HG02678 (cell line): ENCODE measurements around the gene THSD4.

ENCODE experiments used
- ATAC-seq: cut with Tn5 transposase; IDR thresholded peaks from one replicate; pipeline ENCODE4 v1.9.1; 2021; ENCODE audit warnings: mild to moderate bottlenecking, moderate library complexity; ENCODE audit not compliant: unreplicated experiment

Gene THSD4

GRCh38 chr15:71288348-71288955 is 173.2 kb downstream of the THSD4 start:
- ATAC-seq: no peak

GRCh38 chr15:71290002-71290401 is 174.7 kb downstream of the THSD4 start:
- no peak for ATAC-seq

GRCh38 chr15:71290881-71291635 is 175.8 kb downstream of the THSD4 start:
- no peak for ATAC-seq

GRCh38 chr15:71291723-71292122 is 176.5 kb downstream of the THSD4 start:
- ATAC-seq: no peak

- ATAC-seq: no peak
Observed at GRCh38 chr15:71293723-71294122, 178.5 kb downstream of the THSD4 start.

- ATAC-seq: no peak
Observed at GRCh38 chr15:71294251-71294910, 179.1 kb downstream of the THSD4 start.

- no peak for ATAC-seq
Observed at GRCh38 chr15:71294911-71295602, 179.8 kb downstream of the THSD4 start.

GRCh38 chr15:71295603-71296314 is 180.5 kb downstream of the THSD4 start:
- ATAC-seq: no peak

- ATAC-seq: no peak
Observed at GRCh38 chr15:71296315-71296679, 181.0 kb downstream of the THSD4 start.

- ATAC-seq: no peak
Observed at GRCh38 chr15:71301958-71302621, 186.8 kb downstream of the THSD4 start.

GRCh38 chr15:71302861-71303410 is 187.7 kb downstream of the THSD4 start:
- ATAC-seq: no peak

- ATAC-seq: no peak
Observed at GRCh38 chr15:71303977-71304376, 188.7 kb downstream of the THSD4 start.

GRCh38 chr15:71304681-71305080 is 189.4 kb downstream of the THSD4 start:
- ATAC-seq: no peak

GRCh38 chr15:71306538-71306937 is 191.3 kb downstream of the THSD4 start:
- no peak for ATAC-seq

GRCh38 chr15:71312194-71312708 is 197.0 kb downstream of the THSD4 start:
- ATAC-seq: no peak

- no peak for ATAC-seq
Observed at GRCh38 chr15:71312731-71313460, 197.6 kb downstream of the THSD4 start.

- no peak for ATAC-seq
Observed at GRCh38 chr15:71313806-71314205, 198.5 kb downstream of the THSD4 start.

- ATAC-seq: no peak
Observed at GRCh38 chr15:71314956-71315537, 199.8 kb downstream of the THSD4 start.

- ATAC-seq: no peak
Observed at GRCh38 chr15:71316911-71317310, 201.6 kb downstream of the THSD4 start.
